ENCODE data around the gene ZNF638. TPM values are rescaled to one million over a fixed set of nuclear protein-coding genes. Genes with fewer than 3 reads are reported as not detected.
A peak's percentile ranks its signal among the peaks of the same experiment; 100 is the strongest.

Gene ZNF638
- total and polyA plus RNA-seq, 12 donors = 45.2 to 219 (median 82.8) TPM

DNA sequence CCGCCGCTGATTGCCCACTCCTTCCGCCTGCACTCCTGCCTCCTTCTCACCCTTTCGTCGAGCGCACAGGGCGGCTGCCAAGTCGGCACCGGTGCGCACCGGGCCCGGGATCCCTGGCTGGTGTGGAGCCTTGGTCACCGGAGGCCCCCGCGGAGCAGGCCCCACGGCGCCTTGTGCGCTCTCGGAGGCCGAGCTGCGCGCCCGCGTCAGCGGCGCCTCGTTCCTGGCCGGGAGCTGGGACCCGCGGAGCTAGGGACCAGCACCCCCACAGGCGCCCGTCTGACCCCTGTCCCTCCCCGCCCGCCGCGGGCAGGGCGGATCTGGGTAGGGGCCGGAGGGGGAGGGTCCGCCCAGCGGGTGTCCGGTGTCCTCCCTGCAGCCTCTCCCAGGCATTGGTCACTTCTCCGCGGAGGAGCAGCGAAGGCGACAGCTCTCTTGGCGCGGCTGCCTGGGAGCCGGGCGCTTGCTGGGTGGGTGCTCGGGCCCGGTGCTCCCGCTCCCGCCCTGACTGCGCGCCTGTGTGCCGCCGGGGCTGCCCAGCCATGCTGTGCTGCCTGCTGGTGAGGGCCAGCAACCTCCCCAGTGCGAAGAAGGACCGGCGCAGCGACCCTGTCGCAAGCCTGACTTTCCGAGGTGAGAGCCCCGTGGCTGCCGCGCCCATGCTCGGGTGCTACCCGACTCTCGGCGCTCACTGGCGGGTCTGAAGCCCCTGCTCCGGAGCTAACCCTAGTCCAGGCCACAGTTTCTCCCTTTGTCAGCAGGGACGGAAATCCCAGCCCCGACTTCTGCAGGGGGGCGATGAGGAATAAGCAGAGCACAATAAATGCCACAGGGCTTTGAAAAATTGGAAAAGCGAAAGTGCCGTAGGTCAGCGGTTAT lies 135.0 kb downstream of the ZNF638 start:
- Histone ChIP-seq H3K27me3 (peaks cover 0 to 26% (median 0%) of the 10 kb centered on the region in 7 donors), H3K36me3 (no peaks in the 10 kb centered on the region), H3K4me1 (peaks cover 17 to 90% (median 58%) of the 10 kb centered on the region in 9 donors), H3K4me3 (peak overlapping the region; percentile 41 to 90 (median 78)), H3K9me3 (no peaks in the 10 kb centered on the region), H3K27ac (peak overlapping the region; percentile 72 to 92 (median 90))
- 1 to 3% methylated on average over 69 to 78 of the region's 78 CpGs for WGBS, 2 donors
- TF ChIP-seq, protein P1, sequence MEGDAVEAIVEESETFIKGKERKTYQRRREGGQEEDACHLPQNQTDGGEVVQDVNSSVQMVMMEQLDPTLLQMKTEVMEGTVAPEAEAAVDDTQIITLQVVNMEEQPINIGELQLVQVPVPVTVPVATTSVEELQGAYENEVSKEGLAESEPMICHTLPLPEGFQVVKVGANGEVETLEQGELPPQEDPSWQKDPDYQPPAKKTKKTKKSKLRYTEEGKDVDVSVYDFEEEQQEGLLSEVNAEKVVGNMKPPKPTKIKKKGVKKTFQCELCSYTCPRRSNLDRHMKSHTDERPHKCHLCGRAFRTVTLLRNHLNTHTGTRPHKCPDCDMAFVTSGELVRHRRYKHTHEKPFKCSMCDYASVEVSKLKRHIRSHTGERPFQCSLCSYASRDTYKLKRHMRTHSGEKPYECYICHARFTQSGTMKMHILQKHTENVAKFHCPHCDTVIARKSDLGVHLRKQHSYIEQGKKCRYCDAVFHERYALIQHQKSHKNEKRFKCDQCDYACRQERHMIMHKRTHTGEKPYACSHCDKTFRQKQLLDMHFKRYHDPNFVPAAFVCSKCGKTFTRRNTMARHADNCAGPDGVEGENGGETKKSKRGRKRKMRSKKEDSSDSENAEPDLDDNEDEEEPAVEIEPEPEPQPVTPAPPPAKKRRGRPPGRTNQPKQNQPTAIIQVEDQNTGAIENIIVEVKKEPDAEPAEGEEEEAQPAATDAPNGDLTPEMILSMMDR (IDR thresholded peaks at IDR 0.05) = peak in 1 of 9 donors; percentile 2
- DNase-seq = peak; percentile 49 to 71
- intact Hi-C loops (cut with DNase I) = loop anchor here in 4 of 10 donors (2.0 to 5.0 kb wide), 3 partner anchors 36 to 38 kb away; no protein-coding TSS in a partner anchor
- peak; percentile 67 to 81 (median 74) for ATAC-seq

DNA sequence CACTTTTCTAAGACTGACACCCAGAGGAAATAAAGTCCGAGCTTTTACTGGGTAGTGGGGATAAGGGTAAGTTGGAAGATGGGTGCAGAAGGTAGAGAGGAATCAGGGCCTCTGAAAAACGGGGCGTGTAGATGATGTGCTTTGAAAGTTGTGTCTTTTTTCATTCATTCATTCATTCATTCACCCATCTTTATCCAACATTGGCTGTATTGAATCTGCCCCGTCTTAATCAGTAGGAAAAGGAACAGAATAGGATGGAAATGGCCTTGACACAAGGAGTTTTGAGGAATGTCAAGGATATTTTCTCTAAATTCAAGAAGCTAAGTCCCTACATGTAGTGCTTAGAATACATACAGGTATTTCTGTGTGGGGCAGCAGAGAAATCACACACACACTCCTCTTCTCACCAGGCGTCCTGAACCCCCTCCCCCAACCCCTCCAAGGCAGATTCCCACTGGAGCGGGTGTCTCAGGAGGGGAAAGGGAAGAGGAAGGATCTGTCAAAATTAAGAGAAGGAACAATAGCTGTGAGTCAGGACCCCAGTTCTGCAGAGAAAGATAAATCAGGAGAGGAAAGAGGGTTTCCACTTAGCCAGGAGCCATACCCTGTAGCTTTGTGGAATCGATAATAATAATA lies 135.7 kb downstream of the ZNF638 start:
- Histone ChIP-seq H3K27me3 (peaks cover 0 to 26% (median 0%) of the 10 kb centered on the region in 7 donors), H3K9me3 (no peaks in the 10 kb centered on the region), H3K36me3 (peaks cover 0 to 4% (median 0%) of the 10 kb centered on the region in 9 donors), H3K4me1 (peaks cover 17 to 83% (median 53%) of the 10 kb centered on the region in 9 donors), H3K4me3 (peak overlapping the region; percentile 41 to 90 (median 78)), H3K27ac (peak overlapping the region in 9 of 10 donors; percentile 84 to 92 (median 90))
- ATAC-seq (peak in 2 of 8 donors; percentile 4 to 17), DNase-seq (no peak)
- WGBS, 2 donors = 20 to 31% methylated on average over 7 of the region's 7 CpGs
- intact Hi-C loops (cut with DNase I) = loop anchor here in 4 of 10 donors (2.0 to 5.0 kb wide), 3 partner anchors 35 to 38 kb away; no protein-coding TSS in a partner anchor
- TF ChIP-seq, protein P1 (IDR thresholded peaks at IDR 0.05) = no peak

DNA sequence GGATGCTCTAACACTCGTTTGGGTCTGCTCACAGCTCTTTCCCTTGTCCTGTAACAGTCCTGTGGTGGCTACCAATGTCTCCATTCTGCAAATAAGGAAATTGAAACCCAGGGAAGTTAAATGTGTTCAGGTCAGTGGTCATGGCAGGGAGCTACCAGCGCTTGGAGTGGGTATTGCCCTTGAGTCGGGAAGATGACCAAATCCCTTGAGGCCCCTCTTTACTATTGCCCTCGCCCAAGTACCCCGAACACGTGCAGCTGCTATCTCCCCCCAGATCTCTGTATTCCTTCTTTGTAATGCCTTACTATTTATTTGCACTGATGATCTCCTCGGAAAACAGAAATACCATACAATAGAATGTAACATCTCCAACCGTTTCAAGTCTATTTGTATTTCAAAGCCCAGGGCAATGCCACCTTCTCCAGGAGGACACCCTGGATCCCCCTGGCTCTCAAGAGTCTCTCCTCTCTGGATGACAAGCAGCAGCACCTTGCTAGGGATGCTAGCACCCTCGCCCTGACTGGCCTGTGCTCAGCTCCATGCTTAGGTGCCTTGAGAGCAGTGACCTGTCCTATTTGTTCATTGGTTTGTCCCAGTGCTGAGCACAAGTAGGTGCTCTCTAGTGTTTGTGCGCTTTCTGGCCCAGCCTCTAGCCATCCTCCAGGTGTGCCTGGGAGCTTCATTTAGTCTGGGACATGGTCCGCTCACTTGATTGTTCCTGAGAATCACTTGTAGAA lies 136.9 kb downstream of the ZNF638 start:
- H3K27me3 ChIP-seq = peaks cover 0 to 26% (median 0%) of the 10 kb centered on the region in 7 donors
- 68 to 77% methylated on average over 11 of the region's 11 CpGs for WGBS, 2 donors
- peaks cover 0 to 14% (median 0%) of the 10 kb centered on the region in 9 donors for H3K36me3 ChIP-seq
- H3K9me3 ChIP-seq = no peaks in the 10 kb centered on the region
- DNase-seq (no peak), ATAC-seq (no peak)
- TF ChIP-seq, protein P1 (IDR thresholded peaks at IDR 0.05) = no peak
- H3K4me1 ChIP-seq = peaks cover 17 to 73% (median 46%) of the 10 kb centered on the region in 9 donors
- H3K27ac ChIP-seq = peak overlapping the region in 9 of 10 donors; percentile 65 to 92 (median 85)
- peak overlapping the region in 5 of 10 donors; percentile 75 to 90 (median 85) for H3K4me3 ChIP-seq
- intact Hi-C loops (cut with DNase I) = loop anchor here in 3 of 10 donors (2.0 to 5.0 kb wide), 2 partner anchors 34 kb away; no protein-coding TSS in a partner anchor

All from heart right ventricle (tissue), 16 donors.